T-helper 1 cell treated with Interleukin-12 subunit alpha and Interleukin-12 subunit beta and Interleukin-4 antibody, amounts not matched to agents 30 μg/mL and 1 μg/mL, for 36 hours (primary cell): ENCODE data around the gene RMDN2.
A peak's percentile ranks its signal among the peaks of the same experiment; 100 is the strongest.

Experiments used
- H3K27ac Mint-ChIP-seq: one replicate; pipeline ENCODE4 v1.8.0; 2021; ENCODE audit warnings: mild to moderate bottlenecking, mixed read lengths
- H3K27me3 Mint-ChIP-seq: one replicate; pipeline ENCODE4 v1.8.0; 2021; ENCODE audit warnings: low read depth, mixed read lengths
- H3K36me3 Mint-ChIP-seq: one replicate; pipeline ENCODE4 v1.8.0; 2021; ENCODE audit warnings: low read depth, mixed read lengths
- H3K4me1 Mint-ChIP-seq: one replicate; pipeline ENCODE4 v1.8.0; 2021; ENCODE audit warnings: low read depth, mixed read lengths
- H3K4me3 Mint-ChIP-seq: one replicate; pipeline ENCODE4 v1.8.0; 2021; ENCODE audit warnings: mild to moderate bottlenecking, moderate library complexity, mixed read lengths
- H3K9me3 Mint-ChIP-seq: one replicate; pipeline ENCODE4 v1.8.0; 2021; ENCODE audit warnings: mixed read lengths

Gene RMDN2

GRCh38 chr2:37925063-37925897, at the start of gene RMDN2:
TSS of gene RMDN2 (plus strand) at chr2:37925287. CDS start at chr2:37929278, 3,991 bp downstream.
- no peaks in the 10 kb centered on the region for H3K36me3 Mint-ChIP-seq
- no peaks in the 10 kb centered on the region for H3K9me3 Mint-ChIP-seq
- peaks cover 46% of the 10 kb centered on the region for H3K27me3 Mint-ChIP-seq
- peak within 1 kb of the TSS; percentile 84 for H3K27ac Mint-ChIP-seq
- H3K4me3 Mint-ChIP-seq: peak within 1 kb of the TSS; percentile 92
- peaks cover 5% of the 10 kb centered on the region for H3K4me1 Mint-ChIP-seq

- H3K27ac Mint-ChIP-seq: no peak overlapping the region
- H3K9me3 Mint-ChIP-seq: no peaks in the 10 kb centered on the region
- no peaks in the 10 kb centered on the region for H3K36me3 Mint-ChIP-seq
- H3K4me1 Mint-ChIP-seq: peaks cover 27% of the 10 kb centered on the region
- peaks cover 19% of the 10 kb centered on the region for H3K27me3 Mint-ChIP-seq
- H3K4me3 Mint-ChIP-seq: no peak overlapping the region
Measured at GRCh38 chr2:37875403-37875906, 49.6 kb upstream of the RMDN2 start.

- peaks cover 27% of the 10 kb centered on the region for H3K27me3 Mint-ChIP-seq
- no peaks in the 10 kb centered on the region for H3K36me3 Mint-ChIP-seq
- H3K4me1 Mint-ChIP-seq: peaks cover 21% of the 10 kb centered on the region
- H3K4me3 Mint-ChIP-seq: no peak overlapping the region
- no peak overlapping the region for H3K27ac Mint-ChIP-seq
- H3K9me3 Mint-ChIP-seq: no peaks in the 10 kb centered on the region
Measured at GRCh38 chr2:37876227-37876626, 48.9 kb upstream of the RMDN2 start.

GRCh38 chr2:37877457-37878315, 47.4 kb upstream of the RMDN2 start:
- H3K36me3 Mint-ChIP-seq: no peaks in the 10 kb centered on the region
- no peak overlapping the region for H3K4me3 Mint-ChIP-seq
- H3K27ac Mint-ChIP-seq: no peak overlapping the region
- no peaks in the 10 kb centered on the region for H3K9me3 Mint-ChIP-seq
- H3K4me1 Mint-ChIP-seq: peaks cover 7% of the 10 kb centered on the region
- H3K27me3 Mint-ChIP-seq: peaks cover 34% of the 10 kb centered on the region

- H3K36me3 Mint-ChIP-seq: no peaks in the 10 kb centered on the region
- H3K4me1 Mint-ChIP-seq: peaks cover 3% of the 10 kb centered on the region
- no peak overlapping the region for H3K4me3 Mint-ChIP-seq
- H3K27me3 Mint-ChIP-seq: peaks cover 40% of the 10 kb centered on the region
- H3K9me3 Mint-ChIP-seq: no peaks in the 10 kb centered on the region
- no peak overlapping the region for H3K27ac Mint-ChIP-seq
Measured at GRCh38 chr2:37878536-37878935, 46.6 kb upstream of the RMDN2 start.

- Mint-ChIP-seq H3K9me3 (no peaks in the 10 kb centered on the region), H3K36me3 (no peaks in the 10 kb centered on the region), H3K4me3 (no peak overlapping the region), H3K27me3 (peaks cover 40% of the 10 kb centered on the region), H3K4me1 (peaks cover 3% of the 10 kb centered on the region), H3K27ac (no peak overlapping the region)
Measured at GRCh38 chr2:37880551-37880950, 44.5 kb upstream of the RMDN2 start.

GRCh38 chr2:37881397-37881796, 43.7 kb upstream of the RMDN2 start:
- no peaks in the 10 kb centered on the region for H3K36me3 Mint-ChIP-seq

GRCh38 chr2:37882036-37882435, 43.1 kb upstream of the RMDN2 start:
- Mint-ChIP-seq H3K27ac (no peak overlapping the region), H3K36me3 (no peaks in the 10 kb centered on the region), H3K4me1 (peaks cover 3% of the 10 kb centered on the region)

More at GRCh38 chr2:37881397-37881796, 43.7 kb upstream of the RMDN2 start:
- no peaks in the 10 kb centered on the region for H3K9me3 Mint-ChIP-seq
- peaks cover 47% of the 10 kb centered on the region for H3K27me3 Mint-ChIP-seq
- no peak overlapping the region for H3K4me3 Mint-ChIP-seq
- H3K27ac Mint-ChIP-seq: no peak overlapping the region
- peaks cover 3% of the 10 kb centered on the region for H3K4me1 Mint-ChIP-seq

GRCh38 chr2:37883518-37883917, 41.6 kb upstream of the RMDN2 start:
- Mint-ChIP-seq H3K36me3 (no peaks in the 10 kb centered on the region), H3K4me3 (no peak overlapping the region), H3K27ac (no peak overlapping the region), H3K27me3 (peaks cover 56% of the 10 kb centered on the region), H3K4me1 (no peaks in the 10 kb centered on the region), H3K9me3 (no peaks in the 10 kb centered on the region)

More at GRCh38 chr2:37882036-37882435, 43.1 kb upstream of the RMDN2 start:
- no peak overlapping the region for H3K4me3 Mint-ChIP-seq
- peaks cover 53% of the 10 kb centered on the region for H3K27me3 Mint-ChIP-seq
- no peaks in the 10 kb centered on the region for H3K9me3 Mint-ChIP-seq

GRCh38 chr2:37885329-37885993, 39.6 kb upstream of the RMDN2 start:
- no peaks in the 10 kb centered on the region for H3K36me3 Mint-ChIP-seq
- H3K27me3 Mint-ChIP-seq: peaks cover 51% of the 10 kb centered on the region
- H3K4me1 Mint-ChIP-seq: no peaks in the 10 kb centered on the region
- H3K27ac Mint-ChIP-seq: no peak overlapping the region
- H3K9me3 Mint-ChIP-seq: no peaks in the 10 kb centered on the region
- H3K4me3 Mint-ChIP-seq: no peak overlapping the region

GRCh38 chr2:37886745-37887144, 38.3 kb upstream of the RMDN2 start:
- Mint-ChIP-seq H3K4me1 (no peaks in the 10 kb centered on the region), H3K9me3 (no peaks in the 10 kb centered on the region), H3K27ac (no peak overlapping the region), H3K27me3 (peaks cover 44% of the 10 kb centered on the region), H3K4me3 (no peak overlapping the region), H3K36me3 (no peaks in the 10 kb centered on the region)

GRCh38 chr2:37887286-37887685, 37.8 kb upstream of the RMDN2 start:
- no peaks in the 10 kb centered on the region for H3K9me3 Mint-ChIP-seq

GRCh38 chr2:37890893-37891495, 34.1 kb upstream of the RMDN2 start:
- no peak overlapping the region for H3K4me3 Mint-ChIP-seq
- peaks cover 9% of the 10 kb centered on the region for H3K4me1 Mint-ChIP-seq
- no peaks in the 10 kb centered on the region for H3K9me3 Mint-ChIP-seq
- no peak overlapping the region for H3K27ac Mint-ChIP-seq
- peaks cover 25% of the 10 kb centered on the region for H3K27me3 Mint-ChIP-seq
- H3K36me3 Mint-ChIP-seq: no peaks in the 10 kb centered on the region

More at GRCh38 chr2:37887286-37887685, 37.8 kb upstream of the RMDN2 start:
- no peak overlapping the region for H3K27ac Mint-ChIP-seq
- no peak overlapping the region for H3K4me3 Mint-ChIP-seq
- H3K4me1 Mint-ChIP-seq: peaks cover 4% of the 10 kb centered on the region
- H3K36me3 Mint-ChIP-seq: no peaks in the 10 kb centered on the region
- H3K27me3 Mint-ChIP-seq: peaks cover 41% of the 10 kb centered on the region
